Nephron progenitor cell (in vitro differentiated cells): Measurements from ENCODE around the gene BATF.

Experiments
- DNase-seq: peaks from one replicate; pipeline ENCODE4 v3.0.0; 2021
- H3K27ac Mint-ChIP-seq: 2 replicates; pipeline ENCODE4 v1.8.0; 2021; ENCODE audit warnings: mild to moderate bottlenecking, moderate library complexity, mixed read lengths
- H3K27me3 Mint-ChIP-seq: 2 replicates; pipeline ENCODE4 v1.8.0; 2021; ENCODE audit warnings: mild to moderate bottlenecking, low read depth, mixed read lengths; ENCODE audit not compliant: poor library complexity
- H3K36me3 Mint-ChIP-seq: 2 replicates; pipeline ENCODE4 v1.8.0; 2021; ENCODE audit warnings: low read depth, mixed read lengths
- H3K4me1 Mint-ChIP-seq: 2 replicates; pipeline ENCODE4 v1.8.0; 2021; ENCODE audit warnings: mixed read lengths
- H3K4me3 Mint-ChIP-seq: 2 replicates; pipeline ENCODE4 v1.8.0; 2021; ENCODE audit warnings: mild to moderate bottlenecking, moderate library complexity, mixed read lengths
- H3K9me3 Mint-ChIP-seq: 2 replicates; pipeline ENCODE4 v1.8.0; 2021; ENCODE audit warnings: mild to moderate bottlenecking, moderate library complexity, mixed read lengths
- CTCF ChIP-seq: fragments of 200-600 bp; sonication (generic); IDR thresholded peaks from 2 replicates; pipeline ENCODE4 v1.5.0; 2021; ENCODE audit warnings: antibody characterized with exemption

Gene BATF

DNA sequence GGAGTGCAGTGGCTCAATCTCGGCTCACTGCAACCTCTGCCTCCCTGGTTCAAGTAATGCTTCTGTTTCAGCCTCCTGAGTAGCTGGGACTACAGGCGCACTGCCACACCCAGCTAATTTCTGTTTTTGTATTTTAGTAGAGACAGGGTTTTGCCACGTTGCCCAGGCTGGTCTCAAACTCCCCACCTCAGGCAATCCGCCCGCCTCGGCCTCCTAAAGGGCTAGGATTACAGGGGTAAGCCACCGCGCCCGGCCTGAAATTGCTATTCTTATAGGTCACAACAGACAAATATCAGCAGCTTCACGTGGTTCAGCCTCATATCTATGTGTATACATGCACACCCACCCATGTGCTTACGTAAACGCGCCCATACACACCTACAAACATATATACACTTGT lies 23.6 kb downstream of the BATF start:
- no peaks in the 10 kb centered on the region for H3K9me3 Mint-ChIP-seq
- H3K4me3 Mint-ChIP-seq, result no peak overlapping the region
- peaks cover 4% of the 10 kb centered on the region for H3K27me3 Mint-ChIP-seq
- peaks cover 7% of the 10 kb centered on the region for H3K4me1 Mint-ChIP-seq
- no peaks in the 10 kb centered on the region for H3K36me3 Mint-ChIP-seq
- TF ChIP-seq CTCF, result no peak
- DNase-seq, result no peak
- peak overlapping the region; percentile 75 for H3K27ac Mint-ChIP-seq

- no peaks in the 10 kb centered on the region for H3K9me3 Mint-ChIP-seq
- H3K4me1 Mint-ChIP-seq, result peaks cover 7% of the 10 kb centered on the region
- H3K27me3 Mint-ChIP-seq, result peaks cover 8% of the 10 kb centered on the region
- H3K27ac Mint-ChIP-seq, result no peak overlapping the region
- no peak for TF ChIP-seq CTCF
- no peaks in the 10 kb centered on the region for H3K36me3 Mint-ChIP-seq
- H3K4me3 Mint-ChIP-seq, result no peak overlapping the region
- no peak for DNase-seq
Measured at GRCh38 chr14:75547552-75548250, 25.4 kb downstream of the BATF start.

- Mint-ChIP-seq H3K4me1 (peaks cover 6% of the 10 kb centered on the region), H3K36me3 (no peaks in the 10 kb centered on the region), H3K9me3 (no peaks in the 10 kb centered on the region), H3K27me3 (peaks cover 8% of the 10 kb centered on the region), H3K27ac (no peak overlapping the region), H3K4me3 (no peak overlapping the region)
- no peak for DNase-seq
- no peak for TF ChIP-seq CTCF
Measured at GRCh38 chr14:75548544-75548943, 26.3 kb downstream of the BATF start.

DNA sequence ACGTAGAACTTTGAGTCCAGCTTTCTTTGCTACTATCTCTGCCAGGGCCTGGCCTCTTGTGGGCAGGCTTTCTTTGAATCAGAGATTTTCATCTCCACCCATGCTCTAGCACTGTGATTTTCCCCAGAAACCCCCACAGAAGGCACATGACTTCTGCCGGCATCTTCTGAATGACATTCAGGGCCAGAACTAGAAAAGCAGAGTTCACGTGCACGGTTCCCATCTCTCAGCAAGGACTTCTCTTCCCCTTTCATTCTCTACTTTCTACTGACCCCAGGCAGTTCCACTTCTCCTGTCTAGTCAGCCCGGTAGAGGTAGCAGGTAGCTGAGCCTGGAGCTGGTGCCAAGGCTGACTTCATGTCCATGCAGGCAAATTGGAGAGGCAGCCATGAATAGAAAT lies 26.9 kb downstream of the BATF start:
- Mint-ChIP-seq H3K36me3 (no peaks in the 10 kb centered on the region), H3K27ac (no peak overlapping the region), H3K4me3 (no peak overlapping the region), H3K27me3 (peaks cover 8% of the 10 kb centered on the region), H3K4me1 (peaks cover 6% of the 10 kb centered on the region), H3K9me3 (no peaks in the 10 kb centered on the region)
- no peak for TF ChIP-seq CTCF
- no peak for DNase-seq

GRCh38 chr14:75551021-75551420 lies 28.8 kb downstream of the BATF start:
- DNase-seq, result no peak
- H3K27ac Mint-ChIP-seq, result no peak overlapping the region
- H3K27me3 Mint-ChIP-seq, result peaks cover 8% of the 10 kb centered on the region
- H3K36me3 Mint-ChIP-seq, result no peaks in the 10 kb centered on the region
- H3K4me3 Mint-ChIP-seq, result no peak overlapping the region
- H3K4me1 Mint-ChIP-seq, result peaks cover 10% of the 10 kb centered on the region
- TF ChIP-seq CTCF, result no peak
- no peaks in the 10 kb centered on the region for H3K9me3 Mint-ChIP-seq

GRCh38 chr14:75553157-75553556 lies 30.9 kb downstream of the BATF start:
- no peak for DNase-seq

More at GRCh38 chr14:75553157-75553556, 30.9 kb downstream of the BATF start:
- H3K27ac Mint-ChIP-seq, result no peak overlapping the region
- peaks cover 11% of the 10 kb centered on the region for H3K27me3 Mint-ChIP-seq
- H3K36me3 Mint-ChIP-seq, result no peaks in the 10 kb centered on the region
- peaks cover 10% of the 10 kb centered on the region for H3K4me1 Mint-ChIP-seq
- TF ChIP-seq CTCF, result no peak
- H3K9me3 Mint-ChIP-seq, result peaks cover 9% of the 10 kb centered on the region
- H3K4me3 Mint-ChIP-seq, result no peak overlapping the region
